Dendritic cell treated with granulocyte-macrophage colony-stimulating factor and Interleukin-4, amounts not matched to agents 40 ng/mL and 50 ng/mL, for 4 days (primary cell): Measurements from ENCODE around the gene PMIS2.

ENCODE experiments used
- H3K27ac Mint-ChIP-seq: one replicate; pipeline ENCODE4 v1.8.0; 2022; ENCODE audit warnings: mild to moderate bottlenecking, mixed read lengths
- H3K27me3 Mint-ChIP-seq: one replicate; pipeline ENCODE4 v1.8.0; 2022; ENCODE audit warnings: mild to moderate bottlenecking, mixed read lengths
- H3K36me3 Mint-ChIP-seq: one replicate; pipeline ENCODE4 v1.8.0; 2022; ENCODE audit warnings: low read depth, mixed read lengths
- H3K4me1 Mint-ChIP-seq: one replicate; pipeline ENCODE4 v1.8.0; 2022; ENCODE audit warnings: low read depth, mixed read lengths
- H3K4me3 Mint-ChIP-seq: one replicate; pipeline ENCODE4 v1.8.0; 2022; ENCODE audit warnings: mild to moderate bottlenecking, moderate library complexity, mixed read lengths
- H3K9me3 Mint-ChIP-seq: one replicate; pipeline ENCODE4 v1.8.0; 2022; ENCODE audit warnings: mixed read lengths
- intact Hi-C: fragments of 100-400 bp; cut with micrococcal nuclease; formaldehyde crosslinking; loops from one replicate; pipeline ENCODE4 v1.15.0; 2022

PMIS2 gene

DNA sequence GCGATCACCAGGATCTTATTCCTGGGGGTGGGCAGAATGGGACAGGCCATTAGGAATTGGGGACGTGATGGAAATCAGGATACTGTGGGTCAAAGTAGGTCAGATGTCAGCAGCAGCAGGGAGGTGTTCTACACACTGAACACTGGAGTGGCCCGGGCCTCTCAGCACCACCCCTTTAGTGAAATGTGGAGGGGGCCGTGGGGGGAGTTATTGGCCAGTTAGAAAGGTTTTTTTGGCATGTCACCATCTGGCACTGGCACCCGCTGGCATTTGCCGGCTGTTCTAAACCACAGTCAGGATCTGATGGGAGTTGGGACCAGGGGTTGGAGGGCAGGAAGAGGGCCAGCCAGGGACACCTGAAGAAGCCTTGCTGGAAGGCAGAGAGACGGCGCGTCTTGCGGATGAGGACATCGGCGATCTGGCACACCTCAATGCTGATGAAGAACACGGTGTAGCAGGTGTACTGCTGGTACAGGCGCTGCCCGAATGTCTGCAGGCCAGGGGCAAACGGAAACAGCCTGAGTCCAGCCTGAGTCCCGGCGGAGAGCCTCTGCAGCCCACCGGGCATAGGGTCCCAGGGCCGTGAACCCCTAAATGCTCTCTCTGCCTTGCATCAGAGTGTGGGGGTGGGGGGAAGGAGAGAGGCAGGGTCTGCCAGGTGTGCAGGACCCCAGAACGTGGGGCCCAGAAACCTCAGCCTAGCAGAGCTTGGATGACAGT is 34.7 kb upstream of the PMIS2 start:
- Mint-ChIP-seq H3K27ac (no peak overlapping the region), H3K4me3 (no peak overlapping the region), H3K27me3 (peaks cover 18% of the 10 kb centered on the region), H3K9me3 (no peaks in the 10 kb centered on the region), H3K36me3 (peaks cover 47% of the 10 kb centered on the region), H3K4me1 (peaks cover 27% of the 10 kb centered on the region)
- intact Hi-C loops, result no loop called here

- H3K27me3 Mint-ChIP-seq, result peaks cover 30% of the 10 kb centered on the region
- H3K4me3 Mint-ChIP-seq, result no peak overlapping the region
Observed at GRCh38 chr19:35552534-35553384, 33.2 kb upstream of the PMIS2 start.

GRCh38 chr19:35553385-35554000 is 32.5 kb upstream of the PMIS2 start:
- intact Hi-C loops, result no loop called here
- Mint-ChIP-seq H3K27me3 (peaks cover 35% of the 10 kb centered on the region), H3K27ac (peak overlapping the region; percentile 1), H3K4me1 (peaks cover 19% of the 10 kb centered on the region), H3K36me3 (peaks cover 25% of the 10 kb centered on the region), H3K4me3 (no peak overlapping the region), H3K9me3 (no peaks in the 10 kb centered on the region)

More at GRCh38 chr19:35552534-35553384, 33.2 kb upstream of the PMIS2 start:
- no peaks in the 10 kb centered on the region for H3K9me3 Mint-ChIP-seq
- H3K27ac Mint-ChIP-seq, result peak overlapping the region; percentile 1
- intact Hi-C loops, result no loop called here
- peaks cover 18% of the 10 kb centered on the region for H3K4me1 Mint-ChIP-seq
- H3K36me3 Mint-ChIP-seq, result peaks cover 32% of the 10 kb centered on the region

DNA sequence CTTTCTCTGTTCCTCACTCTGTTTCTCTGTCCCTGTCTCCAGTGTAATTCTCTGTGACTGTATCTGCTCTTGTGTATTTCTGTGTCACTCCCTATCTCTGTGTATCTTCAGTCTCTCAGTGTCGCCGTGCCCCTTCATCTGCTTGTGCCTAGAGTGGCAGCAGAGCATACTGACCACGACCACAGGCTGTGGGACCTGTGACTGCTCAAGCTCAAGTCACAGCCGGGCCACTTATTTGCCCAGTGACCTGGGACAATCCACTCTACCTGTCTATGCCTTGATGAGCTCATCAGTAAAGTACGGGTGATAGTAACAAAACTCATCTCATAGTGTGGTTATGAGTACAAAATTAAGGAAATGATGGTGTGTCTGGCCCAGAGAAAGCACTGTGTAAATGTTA is 31.9 kb upstream of the PMIS2 start:
- Mint-ChIP-seq H3K36me3 (peaks cover 19% of the 10 kb centered on the region), H3K27me3 (peaks cover 41% of the 10 kb centered on the region), H3K4me1 (peaks cover 13% of the 10 kb centered on the region), H3K27ac (no peak overlapping the region), H3K9me3 (no peaks in the 10 kb centered on the region), H3K4me3 (no peak overlapping the region)
- intact Hi-C loops, result no loop called here

- H3K4me3 Mint-ChIP-seq, result no peak overlapping the region
- H3K27me3 Mint-ChIP-seq, result peaks cover 55% of the 10 kb centered on the region
- H3K27ac Mint-ChIP-seq, result no peak overlapping the region
- H3K9me3 Mint-ChIP-seq, result no peaks in the 10 kb centered on the region
- peaks cover 9% of the 10 kb centered on the region for H3K4me1 Mint-ChIP-seq
- H3K36me3 Mint-ChIP-seq, result peaks cover 8% of the 10 kb centered on the region
- intact Hi-C loops, result no loop called here
Observed at GRCh38 chr19:35555301-35556005, 30.5 kb upstream of the PMIS2 start.

DNA sequence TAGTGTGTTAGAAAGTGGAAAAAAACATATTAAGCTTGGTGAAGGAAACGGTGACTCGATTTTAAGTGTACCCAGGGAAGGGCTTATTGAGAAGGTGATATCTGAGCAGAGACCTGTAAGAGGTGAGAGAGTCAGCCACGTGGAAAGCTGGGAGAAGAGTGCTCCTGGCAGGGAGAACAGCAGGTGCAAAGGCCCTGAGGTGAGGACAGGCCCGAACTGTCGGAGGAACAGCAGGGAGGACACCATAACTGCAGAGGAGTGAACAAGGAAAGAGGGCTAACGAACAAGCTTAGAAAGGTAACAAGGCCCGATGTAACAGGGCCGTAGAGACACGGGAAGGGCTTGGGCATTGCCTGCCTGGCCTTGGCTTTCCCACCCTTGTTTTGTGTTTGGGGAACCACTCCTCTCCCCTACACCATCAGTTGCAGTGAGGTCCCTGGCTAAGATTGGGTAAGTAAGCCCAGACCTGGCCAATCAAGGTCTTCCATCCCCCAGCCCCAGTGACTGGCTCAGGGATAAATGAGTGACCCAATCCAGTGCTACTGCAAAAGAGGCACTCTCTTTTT is 29.9 kb upstream of the PMIS2 start:
- H3K4me1 Mint-ChIP-seq, result peaks cover 9% of the 10 kb centered on the region
- peaks cover 2% of the 10 kb centered on the region for H3K36me3 Mint-ChIP-seq
- intact Hi-C loops, result no loop called here
- no peaks in the 10 kb centered on the region for H3K9me3 Mint-ChIP-seq
- no peak overlapping the region for H3K27ac Mint-ChIP-seq
- H3K4me3 Mint-ChIP-seq, result no peak overlapping the region
- H3K27me3 Mint-ChIP-seq, result peaks cover 60% of the 10 kb centered on the region

DNA sequence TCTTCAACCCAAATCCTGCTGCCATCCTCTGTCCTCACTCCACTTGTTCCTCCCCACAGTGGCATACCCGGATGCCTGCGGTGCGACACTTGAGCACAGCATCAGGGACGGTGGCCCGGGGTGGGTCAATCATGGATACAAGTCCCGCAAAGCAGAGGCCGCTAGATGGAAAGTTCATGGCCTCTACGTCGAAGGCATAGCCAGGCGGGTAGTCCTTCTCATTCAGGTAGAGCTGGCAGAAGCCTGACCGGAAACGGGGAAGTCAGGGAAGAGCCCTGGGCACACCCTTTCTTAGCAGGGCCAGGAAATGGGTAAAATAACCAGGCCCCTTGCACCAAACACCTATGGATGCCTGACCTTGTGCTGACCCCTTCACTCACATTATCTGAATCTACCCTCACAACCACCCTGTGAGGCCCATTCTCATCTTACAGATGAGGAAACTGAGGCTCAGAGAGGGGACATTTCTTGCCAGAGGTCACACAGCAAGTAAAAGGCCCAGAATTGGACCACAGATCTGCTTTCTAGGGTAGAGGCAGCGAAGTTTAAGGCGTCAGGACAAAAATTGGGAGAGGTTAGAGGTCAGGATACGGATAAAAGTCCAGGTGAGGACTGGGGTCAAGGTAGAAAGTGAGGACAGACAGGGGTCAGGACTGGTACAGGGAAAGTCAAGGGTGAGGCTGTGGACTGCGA is 29.0 kb upstream of the PMIS2 start:
- Mint-ChIP-seq H3K27ac (no peak overlapping the region), H3K27me3 (peaks cover 65% of the 10 kb centered on the region), H3K36me3 (no peaks in the 10 kb centered on the region), H3K4me3 (no peak overlapping the region), H3K9me3 (no peaks in the 10 kb centered on the region), H3K4me1 (peaks cover 9% of the 10 kb centered on the region)
- intact Hi-C loops, result no loop called here

DNA sequence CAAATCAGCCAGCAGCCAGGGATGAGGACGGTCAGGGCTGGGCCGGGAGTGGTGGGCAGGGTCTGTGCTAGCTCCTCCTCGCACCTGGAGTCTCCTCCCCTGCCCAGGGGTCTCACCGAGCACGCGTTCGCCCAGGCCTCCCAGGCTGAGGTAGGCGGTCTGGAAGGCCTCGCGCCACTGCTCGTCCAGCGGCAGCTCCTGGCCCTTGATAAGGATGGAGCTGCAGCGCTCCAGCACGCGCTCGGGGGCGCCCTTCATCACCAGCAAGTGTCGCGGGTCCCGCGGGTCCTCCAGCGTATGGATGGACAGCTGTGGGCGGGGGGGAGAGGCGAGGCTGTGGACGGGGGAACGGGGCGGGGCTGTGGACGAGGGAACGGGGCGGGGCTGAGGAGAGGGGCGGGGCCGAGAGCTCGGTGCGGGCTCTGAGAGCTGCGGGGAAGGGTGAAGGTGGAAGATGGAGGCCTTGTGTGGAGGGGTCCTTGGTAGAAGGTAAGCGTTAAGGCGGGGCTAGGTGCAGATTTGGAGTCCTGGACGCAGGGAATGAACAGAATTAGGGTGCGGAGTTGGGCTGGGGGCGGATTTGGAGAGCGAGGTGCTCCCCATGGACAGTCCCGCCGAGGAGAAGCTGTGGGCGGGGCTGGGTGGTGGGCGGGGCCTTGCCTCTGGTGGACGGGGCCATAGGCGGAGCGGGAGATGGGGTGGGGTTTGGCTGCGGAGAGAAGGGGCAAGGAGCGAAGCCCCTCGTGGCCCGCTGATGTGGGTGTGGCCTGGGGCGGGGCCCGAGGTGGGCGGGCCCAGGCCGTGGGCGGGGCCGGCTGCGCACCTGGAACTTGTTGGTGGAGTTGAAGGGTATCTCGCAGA is 28.2 kb upstream of the PMIS2 start:
- Mint-ChIP-seq H3K27me3 (peaks cover 72% of the 10 kb centered on the region), H3K27ac (no peak overlapping the region), H3K36me3 (no peaks in the 10 kb centered on the region), H3K9me3 (no peaks in the 10 kb centered on the region), H3K4me1 (peaks cover 9% of the 10 kb centered on the region), H3K4me3 (peak overlapping the region; percentile 73)
- intact Hi-C loops, result no loop called here

DNA sequence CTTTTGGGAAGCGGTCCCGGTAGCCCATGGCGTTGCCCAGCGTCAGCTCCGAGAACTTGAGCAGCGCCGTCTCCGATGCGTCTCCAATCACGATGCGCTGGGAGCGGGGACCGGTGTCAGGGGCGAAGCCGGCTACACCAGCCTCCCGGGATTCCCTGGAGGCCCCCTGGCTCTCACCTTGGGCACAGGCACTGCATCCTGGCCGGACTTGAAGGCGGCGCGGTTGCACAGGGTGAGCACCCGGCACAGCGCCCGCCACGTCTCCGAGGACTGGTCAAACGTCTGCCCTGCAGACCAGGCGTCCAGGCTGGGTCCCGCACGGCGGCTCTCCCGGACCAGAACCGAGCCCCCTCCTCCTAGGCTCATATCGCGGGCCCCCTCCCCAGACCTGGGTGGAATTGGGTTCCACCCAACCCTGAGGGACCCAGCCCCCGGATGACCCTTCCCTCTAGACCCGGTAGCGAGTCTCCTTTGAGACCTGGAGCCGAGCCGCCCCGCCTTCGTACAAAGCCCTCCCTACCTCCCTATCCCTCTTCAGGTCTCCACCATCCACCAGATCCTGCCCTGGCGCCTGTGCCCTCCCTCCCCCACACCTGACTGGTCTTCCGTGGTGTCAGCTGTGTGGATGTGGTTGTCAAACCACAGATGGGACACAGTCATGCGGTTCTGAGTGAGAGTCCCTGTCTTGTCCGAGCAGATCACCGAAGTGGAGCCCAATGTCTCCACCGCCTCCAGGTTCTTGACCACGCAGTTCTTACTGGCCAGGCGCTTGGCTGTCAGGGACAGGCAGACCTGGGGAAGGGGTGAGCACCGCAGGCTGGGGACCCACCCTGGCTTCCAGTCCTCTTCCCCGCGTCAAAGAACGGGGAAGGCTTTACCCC is 27.3 kb upstream of the PMIS2 start:
- Mint-ChIP-seq H3K27ac (no peak overlapping the region), H3K36me3 (no peaks in the 10 kb centered on the region), H3K4me1 (peaks cover 9% of the 10 kb centered on the region), H3K4me3 (no peak overlapping the region), H3K27me3 (peaks cover 75% of the 10 kb centered on the region), H3K9me3 (no peaks in the 10 kb centered on the region)
- intact Hi-C loops, result no loop called here

GRCh38 chr19:35559281-35559659 is 26.7 kb upstream of the PMIS2 start:
- H3K36me3 Mint-ChIP-seq, result no peaks in the 10 kb centered on the region
- H3K27me3 Mint-ChIP-seq, result peaks cover 73% of the 10 kb centered on the region
- H3K4me1 Mint-ChIP-seq, result peaks cover 9% of the 10 kb centered on the region
- no peak overlapping the region for H3K4me3 Mint-ChIP-seq
- no peaks in the 10 kb centered on the region for H3K9me3 Mint-ChIP-seq
- H3K27ac Mint-ChIP-seq, result no peak overlapping the region
- intact Hi-C loops, result no loop called here

DNA sequence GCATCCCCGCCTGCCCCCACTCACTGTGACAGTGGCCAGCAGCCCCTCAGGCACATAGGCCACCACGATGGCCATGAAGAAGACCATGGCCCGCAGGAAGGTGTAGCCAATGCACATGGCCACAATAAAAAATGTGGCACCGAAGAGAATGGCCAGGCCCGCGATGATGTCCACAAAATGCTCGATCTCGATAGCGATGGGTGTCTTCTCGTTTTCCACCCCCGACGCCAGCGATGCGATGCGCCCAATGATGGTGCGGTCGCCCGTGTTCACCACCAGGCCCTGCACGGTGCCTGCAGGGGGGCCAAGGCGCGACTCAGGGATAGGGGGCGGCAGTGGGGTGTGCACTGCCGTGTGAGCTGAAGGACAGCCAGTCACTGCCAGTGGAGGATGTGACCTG is 26.2 kb upstream of the PMIS2 start:
- Mint-ChIP-seq H3K27ac (no peak overlapping the region), H3K36me3 (no peaks in the 10 kb centered on the region), H3K27me3 (peaks cover 69% of the 10 kb centered on the region), H3K4me1 (peaks cover 9% of the 10 kb centered on the region), H3K4me3 (no peak overlapping the region), H3K9me3 (no peaks in the 10 kb centered on the region)
- intact Hi-C loops, result no loop called here

GRCh38 chr19:35560271-35560670 is 25.7 kb upstream of the PMIS2 start:
- intact Hi-C loops, result no loop called here
- Mint-ChIP-seq H3K9me3 (no peaks in the 10 kb centered on the region), H3K27ac (no peak overlapping the region), H3K36me3 (no peaks in the 10 kb centered on the region), H3K4me3 (no peak overlapping the region), H3K4me1 (peaks cover 9% of the 10 kb centered on the region), H3K27me3 (peaks cover 66% of the 10 kb centered on the region)
